ENCODE results near the gene TCEA3.

GRCh38 chr1:23337869-23338268 is 86.7 kb downstream of the TCEA3 start:
- TF ChIP-seq CTCF (IDR thresholded peaks at IDR 0.05) (no peak), POLR2A (IDR thresholded peaks at IDR 0.05) (no peak)
